ENCODE data around the gene COL8A1.

GRCh38 chr3:99601515-99601914 lies 36.9 kb upstream of the COL8A1 start:
- TF ChIP-seq POLR2A (IDR thresholded peaks at IDR 0.05; ENCODE audit: low read length) (no peak), GATA1 (IDR thresholded peaks at IDR 0.05; ENCODE audit: low read depth, low read length) (no peak)
